MM.1S (cell line): ENCODE data around the gene PICK1.

ENCODE experiments used
- DNase-seq: peaks from one replicate; pipeline ENCODE4 v3.0.0-alpha.2; 2015
- H2AFZ ChIP-seq: fragments of 300-600 bp; sonication (generic); 2 replicates; pipeline ENCODE4 v1.6.0; 2016; ENCODE audit warnings: antibody characterized with exemption, low read length
- H3F3A ChIP-seq: fragments of 300-600 bp; sonication (generic); 2 replicates; pipeline ENCODE4 v1.6.1; 2016; ENCODE audit warnings: mild to moderate bottlenecking, antibody characterized with exemption, low read length, moderate library complexity, mixed read lengths; ENCODE audit not compliant: insufficient read depth
- H3K27ac ChIP-seq: fragments of 300-600 bp; sonication (generic); 2 replicates; pipeline ENCODE4 v1.5.1; 2016; ENCODE audit warnings: mild to moderate bottlenecking, low read length
- H3K27me3 ChIP-seq: fragments of 300-600 bp; sonication (generic); replicated peaks from 2 replicates; pipeline ENCODE4 v1.6.0; 2016; ENCODE audit warnings: low read length; ENCODE audit not compliant: insufficient read depth
- H3K36me3 ChIP-seq: fragments of 300-600 bp; sonication (generic); replicated peaks from 2 replicates; pipeline ENCODE4 v1.6.1; 2016; ENCODE audit warnings: mild to moderate bottlenecking, low read length, mixed read lengths; ENCODE audit not compliant: insufficient read depth
- H3K4me1 ChIP-seq: fragments of 300-600 bp; sonication (generic); 2 replicates; pipeline ENCODE4 v1.6.1; 2016; ENCODE audit warnings: low read length, mixed read lengths
- H3K4me2 ChIP-seq: fragments of 300-600 bp; sonication (generic); 2 replicates; pipeline ENCODE4 v1.6.0; 2016; ENCODE audit warnings: low read depth, low read length
- H3K4me3 ChIP-seq: fragments of 300-600 bp; sonication (generic); 2 replicates; pipeline ENCODE4 v1.5.1; 2016; ENCODE audit warnings: low read length, mixed read lengths
- H3K79me2 ChIP-seq: fragments of 300-600 bp; sonication (generic); 2 replicates; pipeline ENCODE4 v1.6.1; 2016; ENCODE audit warnings: mixed run types, low read length, mixed read lengths
- H3K9ac ChIP-seq: fragments of 300-600 bp; sonication (generic); 2 replicates; pipeline ENCODE4 v1.6.1; 2016; ENCODE audit warnings: low read length, mixed read lengths
- H3K9me2 ChIP-seq: fragments of 300-600 bp; sonication (generic); replicated peaks from 2 replicates; pipeline ENCODE4 v1.6.1; 2016; ENCODE audit warnings: mild to moderate bottlenecking, low read length, mixed read lengths; ENCODE audit not compliant: insufficient read depth
- H3K9me3 ChIP-seq: fragments of 300-600 bp; sonication (generic); replicated peaks from 2 replicates; pipeline ENCODE4 v1.6.1; 2016; ENCODE audit warnings: mild to moderate bottlenecking, low read length, mixed read lengths; ENCODE audit not compliant: insufficient read depth
- H4K20me1 ChIP-seq: fragments of 300-600 bp; sonication (generic); 2 replicates; pipeline ENCODE4 v1.6.1; 2016; ENCODE audit warnings: mild to moderate bottlenecking, low read length, moderate library complexity, mixed read lengths; ENCODE audit not compliant: insufficient read depth
- EZH2 ChIP-seq: fragments of 300-600 bp; sonication (generic); optimal IDR thresholded peaks from 2 replicates; pipeline ENCODE3; 2017; ENCODE audit warnings: low read depth, mild to moderate bottlenecking, antibody characterized with exemption, low read length, mixed read lengths
- EZH2phosphoT487 ChIP-seq: fragments of 300-600 bp; sonication (generic); IDR thresholded peaks from 2 replicates; pipeline ENCODE4 v1.6.1; 2018; ENCODE audit warnings: antibody characterized with exemption, low read length
- TF ChIP-seq, protein P1 (sequence below): fragments of 300-600 bp; sonication (generic); IDR thresholded peaks from 2 replicates; pipeline ENCODE4 v1.5.1; 2016; ENCODE audit warnings: antibody characterized with exemption, low read length, mixed read lengths

PICK1 gene

DNA sequence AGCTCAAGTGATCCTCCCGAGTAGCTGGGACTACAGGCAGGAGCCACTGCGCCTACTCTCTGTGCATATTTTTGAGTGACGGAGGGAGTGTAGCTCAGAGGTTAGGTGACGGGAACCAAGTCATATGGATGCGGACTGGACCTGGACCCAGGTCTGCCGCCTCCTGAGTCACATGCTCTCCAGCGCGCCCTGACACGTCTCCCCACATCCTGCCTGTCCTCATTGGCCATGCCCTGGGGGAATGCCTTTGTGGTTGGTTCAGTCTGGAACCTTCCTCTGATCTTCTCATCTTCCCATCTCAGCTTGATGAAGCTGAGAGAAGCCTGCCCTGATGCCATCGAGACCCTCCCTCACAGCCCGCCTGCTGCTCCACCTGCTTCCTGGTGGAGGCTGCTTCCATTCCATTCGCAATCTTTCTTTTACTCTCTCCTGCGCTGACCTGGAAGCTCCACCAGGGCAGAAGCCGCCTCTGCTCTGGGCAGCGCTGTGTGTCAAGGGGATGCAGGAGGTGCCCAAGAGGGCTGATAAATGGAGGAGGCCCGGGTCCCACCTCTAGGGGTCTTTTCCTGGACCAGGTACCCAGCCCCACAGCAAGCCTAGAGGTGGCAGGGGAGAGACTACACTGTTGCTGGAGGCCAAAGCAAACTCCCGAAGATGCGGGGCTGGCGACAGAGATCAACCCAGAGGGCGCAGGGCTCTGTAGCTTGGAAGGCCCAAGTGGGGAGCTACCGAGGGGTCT, 67.2 kb downstream of the PICK1 start:
- H3K4me1 ChIP-seq: no peaks in the 10 kb centered on the region
- no peak for DNase-seq
- H3K79me2 ChIP-seq: no peaks in the 10 kb centered on the region
- H3K4me3 ChIP-seq: no peak overlapping the region
- no peak overlapping the region for H2AFZ ChIP-seq
- H4K20me1 ChIP-seq: no peaks in the 10 kb centered on the region
- no peaks in the 10 kb centered on the region for H3K27me3 ChIP-seq
- no peaks in the 10 kb centered on the region for H3K36me3 ChIP-seq
- H3F3A ChIP-seq: no peaks in the 10 kb centered on the region
- no peak overlapping the region for H3K27ac ChIP-seq
- TF ChIP-seq EZH2 (no peak), EZH2phosphoT487 (no peak)
- TF ChIP-seq, protein P1, sequence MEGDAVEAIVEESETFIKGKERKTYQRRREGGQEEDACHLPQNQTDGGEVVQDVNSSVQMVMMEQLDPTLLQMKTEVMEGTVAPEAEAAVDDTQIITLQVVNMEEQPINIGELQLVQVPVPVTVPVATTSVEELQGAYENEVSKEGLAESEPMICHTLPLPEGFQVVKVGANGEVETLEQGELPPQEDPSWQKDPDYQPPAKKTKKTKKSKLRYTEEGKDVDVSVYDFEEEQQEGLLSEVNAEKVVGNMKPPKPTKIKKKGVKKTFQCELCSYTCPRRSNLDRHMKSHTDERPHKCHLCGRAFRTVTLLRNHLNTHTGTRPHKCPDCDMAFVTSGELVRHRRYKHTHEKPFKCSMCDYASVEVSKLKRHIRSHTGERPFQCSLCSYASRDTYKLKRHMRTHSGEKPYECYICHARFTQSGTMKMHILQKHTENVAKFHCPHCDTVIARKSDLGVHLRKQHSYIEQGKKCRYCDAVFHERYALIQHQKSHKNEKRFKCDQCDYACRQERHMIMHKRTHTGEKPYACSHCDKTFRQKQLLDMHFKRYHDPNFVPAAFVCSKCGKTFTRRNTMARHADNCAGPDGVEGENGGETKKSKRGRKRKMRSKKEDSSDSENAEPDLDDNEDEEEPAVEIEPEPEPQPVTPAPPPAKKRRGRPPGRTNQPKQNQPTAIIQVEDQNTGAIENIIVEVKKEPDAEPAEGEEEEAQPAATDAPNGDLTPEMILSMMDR: no peak
- no peaks in the 10 kb centered on the region for H3K9me3 ChIP-seq
- no peaks in the 10 kb centered on the region for H3K9me2 ChIP-seq
- H3K9ac ChIP-seq: no peak overlapping the region
- H3K4me2 ChIP-seq: no peak overlapping the region

DNA sequence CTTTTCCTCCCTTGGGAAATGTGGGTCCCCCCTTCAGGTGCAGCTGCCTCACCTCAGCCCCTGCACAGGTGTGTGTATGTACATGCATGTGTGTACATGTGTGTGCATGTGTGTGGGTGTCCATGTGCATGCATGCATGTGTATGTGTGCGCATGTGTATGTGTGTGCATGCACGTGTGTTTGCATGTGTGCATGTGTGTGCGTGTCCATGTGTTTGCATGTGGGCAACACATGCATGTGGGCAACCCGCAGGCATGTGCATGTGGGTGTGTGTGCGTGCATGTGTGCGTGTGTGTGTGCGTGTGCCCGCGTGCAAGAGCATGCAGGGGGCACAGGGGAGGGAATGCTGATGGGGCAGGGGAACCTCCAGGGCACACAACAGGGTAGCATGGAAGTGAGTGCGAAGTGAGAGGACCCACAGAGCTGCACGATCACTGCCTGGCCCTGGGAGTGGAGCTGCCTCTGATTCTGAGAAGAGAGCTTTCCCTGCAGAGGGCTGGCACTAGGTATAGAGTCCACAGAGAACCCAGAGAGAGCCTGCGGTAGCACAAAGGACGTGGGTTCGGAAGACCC, 67.9 kb downstream of the PICK1 start:
- Histone ChIP-seq H4K20me1 (no peaks in the 10 kb centered on the region), H3K27me3 (no peaks in the 10 kb centered on the region), H3K27ac (no peak overlapping the region), H3F3A (no peaks in the 10 kb centered on the region), H3K4me3 (no peak overlapping the region), H2AFZ (no peak overlapping the region), H3K4me2 (no peak overlapping the region), H3K36me3 (no peaks in the 10 kb centered on the region), H3K9ac (no peak overlapping the region), H3K4me1 (no peaks in the 10 kb centered on the region), H3K9me3 (no peaks in the 10 kb centered on the region), H3K79me2 (no peaks in the 10 kb centered on the region), H3K9me2 (no peaks in the 10 kb centered on the region)
- no peak for DNase-seq
- no peak for TF ChIP-seq EZH2phosphoT487
- TF ChIP-seq EZH2: no peak
- TF ChIP-seq, protein P1: no peak
